ENCODE results near the gene ZNF512.
A peak's percentile ranks its signal among the peaks of the same experiment; 100 is the strongest.
"Not testable (repeated sequence)": the region's sequence is repeated elsewhere in the genome, so short reads cannot be mapped to it uniquely, and the experiment has no call there.

Gene ZNF512

GRCh38 chr2:27582695-27583389 is at the start of gene ZNF512:
ZNF512 (plus strand) TSS chr2:27583042; CDS start chr2:27583113, 71 bp downstream.
- peak; percentile 96 for DNase-seq

- no peak for DNase-seq
Observed at GRCh38 chr2:27537287-27537686, 45.6 kb upstream of the ZNF512 start.

GRCh38 chr2:27538839-27539450 is 43.9 kb upstream of the ZNF512 start:
- not testable (repeated sequence) for DNase-seq

- not testable (repeated sequence) for DNase-seq
Observed at GRCh38 chr2:27539649-27540048, 43.2 kb upstream of the ZNF512 start.

GRCh38 chr2:27544143-27544821 is 38.6 kb upstream of the ZNF512 start:
- no peak for DNase-seq

GRCh38 chr2:27545348-27546141 is 37.3 kb upstream of the ZNF512 start:
- no peak for DNase-seq

GRCh38 chr2:27549303-27549702 is 33.5 kb upstream of the ZNF512 start:
- DNase-seq, result no peak

GRCh38 chr2:27551514-27551913 is 31.3 kb upstream of the ZNF512 start:
- no peak for DNase-seq

GRCh38 chr2:27552941-27553340 is 29.9 kb upstream of the ZNF512 start:
- no peak for DNase-seq

- DNase-seq, result not testable (repeated sequence)
Observed at GRCh38 chr2:27554451-27554850, 28.4 kb upstream of the ZNF512 start.

- no peak for DNase-seq
Observed at GRCh38 chr2:27559228-27559627, 23.6 kb upstream of the ZNF512 start.

GRCh38 chr2:27561060-27561459 is 21.8 kb upstream of the ZNF512 start:
- DNase-seq, result no peak

- no peak for DNase-seq
Observed at GRCh38 chr2:27566628-27567027, 16.2 kb upstream of the ZNF512 start.

GRCh38 chr2:27569398-27569797 is 13.4 kb upstream of the ZNF512 start:
- DNase-seq, result no peak

- no peak for DNase-seq
Observed at GRCh38 chr2:27571197-27571596, 11.6 kb upstream of the ZNF512 start.

- no peak for DNase-seq
Observed at GRCh38 chr2:27571681-27572080, 11.2 kb upstream of the ZNF512 start.

- no peak for DNase-seq
Observed at GRCh38 chr2:27572439-27572838, 10.4 kb upstream of the ZNF512 start.

- DNase-seq, result no peak
Observed at GRCh38 chr2:27572998-27573429, 9.8 kb upstream of the ZNF512 start.

GRCh38 chr2:27573452-27573851 is 9.4 kb upstream of the ZNF512 start:
- DNase-seq, result no peak

- no peak for DNase-seq
Observed at GRCh38 chr2:27581417-27582128, 1.3 kb upstream of the ZNF512 start.

GRCh38 chr2:27582129-27582694 is 630 bp upstream of the ZNF512 start:
- DNase-seq, result no peak

- no peak for DNase-seq
Observed at GRCh38 chr2:27583390-27583915, 611 bp downstream of the ZNF512 start.

Measured in islet precursor cell (in vitro differentiated cells).